ENCODE data around the gene MRPL12. TPM values are rescaled to one million over a fixed set of nuclear protein-coding genes. Genes with fewer than 3 reads are reported as not detected.

The MRPL12 gene
- total RNA-seq, 1 experiment from 2014 or later = 260 TPM

GRCh38 chr17:81691608-81692007 is 11.6 kb upstream of the MRPL12 start:
- Histone ChIP-seq H3K36me3 (ENCODE audit: control insufficient read depth in 1 of 2, insufficient read depth in 2 of 2, low read length in 2 of 2) (peaks cover 57 to 96% of the 10 kb centered on the region in 2 experiments; a peak in 3 of 4 replicates), H3K9ac (ENCODE audit: low read length) (no peak overlapping the region), H3K9me3 (ENCODE audit: control insufficient read depth in 1 of 2, insufficient read depth in 1 of 2, low read depth in 1 of 2, low read length in 2 of 2) (no peaks in the 10 kb centered on the region), H4K20me1 (ENCODE audit: insufficient read depth) (no peaks in the 10 kb centered on the region), H3K9me2 (ENCODE audit: insufficient read depth) (no peaks in the 10 kb centered on the region), H2AFZ (ENCODE audit: low read depth, low read length, poor library complexity, severe bottlenecking) (no peak overlapping the region), H3K27me3 (ENCODE audit: insufficient read depth, low read length) (no peaks in the 10 kb centered on the region), H3K4me2 (ENCODE audit: low read length) (no peak overlapping the region), H3K79me2 (ENCODE audit: insufficient read depth, low read length) (peaks cover 80% of the 10 kb centered on the region), H3K4me1 (ENCODE audit: control insufficient read depth in 1 of 2, insufficient read depth in 2 of 2, low read length in 2 of 2) (no peaks in the 10 kb centered on the region; a peak in 1 of 4 replicates), H3K27ac (ENCODE audit: low read depth, low read length) (no peak overlapping the region), H3K4me3 (replicated peaks in 1 of 2; ENCODE audit: low read depth in 1 of 2, low read length in 2 of 2) (no peak overlapping the region)
- ChIA-PET CTCF (no interaction called here), POLR2A (no interaction called here), RAD21 (ENCODE audit: low non-redundant PET in 1 of 2, low total read pairs in 2 of 2, uncharacterized antibody in 2 of 2, unreplicated experiment in 2 of 2) (no interaction called here)
- no peak for ATAC-seq
- intact Hi-C loops (cut with micrococcal nuclease) = loop anchor here (10.0 kb wide), 1 partner anchor 137 kb away; the partner anchor contains the start of gene FAAP100
- no TSS peak for BruUV-seq (replicated peaks)
- no peak for DNase-seq (ENCODE audit: low read depth, low spot score)
- no peak for TF ChIP-seq ZBTB33 (IDR thresholded peaks at IDR 0.05; ENCODE audit: extremely low read depth, insufficient replicate concordance, low read length)
- no peak for TF ChIP-seq MAX (IDR thresholded peaks at IDR 0.05)
- TF ChIP-seq ZNF274 (IDR thresholded peaks at IDR 0.05; ENCODE audit: low read depth, low read length) = no peak
- no peak for TF ChIP-seq EZH2 (IDR thresholded peaks at IDR 0.05)
- no peak for TF ChIP-seq YY1 (IDR thresholded peaks at IDR 0.05; ENCODE audit: extremely low read depth, insufficient replicate concordance, low read depth, low read length)
- no peak for TF ChIP-seq ZFX (IDR thresholded peaks at IDR 0.05)
- TF ChIP-seq SP1 (IDR thresholded peaks at IDR 0.05; ENCODE audit: low read depth) = no peak
- TF ChIP-seq SIN3A (IDR thresholded peaks at IDR 0.05; ENCODE audit: low read depth) = no peak
- TF ChIP-seq ELF1 (IDR thresholded peaks at IDR 0.05; ENCODE audit: borderline replicate concordance, low read depth) = no peak
- TF ChIP-seq JUND (IDR thresholded peaks at IDR 0.05) = no peak
- no peak for TF ChIP-seq EZH2phosphoT487 (IDR thresholded peaks at IDR 0.05; ENCODE audit: borderline replicate concordance)
- TF ChIP-seq SRF (IDR thresholded peaks at IDR 0.05; ENCODE audit: low read depth) = no peak
- TF ChIP-seq CEBPB (IDR thresholded peaks at IDR 0.05; ENCODE audit: low read depth) = no peak

Data from HCT116 (cell line).